Activated CD4-positive, alpha-beta T cell treated with anti-CD3 and anti-CD28 coated beads, Interleukin-2, amount 10 ng/mL, durations not matched to agents 24 days and 14 days (primary cell): ENCODE measurements around the gene RELL2. TPM values are rescaled to one million over a fixed set of nuclear protein-coding genes. Genes with fewer than 3 reads are reported as not detected.

Experiments
- DNase-seq: peaks from one replicate; pipeline ENCODE4 v3.0.0; 2022
- H3K27ac Mint-ChIP-seq: one replicate; pipeline ENCODE4 v1.8.0; 2022; ENCODE audit warnings: mild to moderate bottlenecking, mixed read lengths
- H3K27me3 Mint-ChIP-seq: one replicate; pipeline ENCODE4 v1.8.0; 2022; ENCODE audit warnings: mixed read lengths
- H3K36me3 Mint-ChIP-seq: one replicate; pipeline ENCODE4 v1.8.0; 2022; ENCODE audit warnings: low read depth, mild to moderate bottlenecking, mixed read lengths
- H3K4me1 Mint-ChIP-seq: one replicate; pipeline ENCODE4 v1.8.0; 2021; ENCODE audit warnings: mixed read lengths
- H3K4me3 Mint-ChIP-seq: one replicate; pipeline ENCODE4 v1.8.0; 2022; ENCODE audit warnings: mild to moderate bottlenecking, moderate library complexity, mixed read lengths
- H3K9me3 Mint-ChIP-seq: one replicate; pipeline ENCODE4 v1.8.0; 2021; ENCODE audit warnings: mixed read lengths
- intact Hi-C: fragments of 100-400 bp; cut with micrococcal nuclease; formaldehyde crosslinking; loops from one replicate; pipeline ENCODE4 v1.15.1; 2023
- total RNA-seq: library from RNA; stranded (reverse); gene quantifications from 2 replicates; pipeline ENCODE4 v1.2.3, GENCODE V29; 2022

The RELL2 gene
- total RNA-seq, 1 donor from 2014 or later: 24.1 TPM

DNA sequence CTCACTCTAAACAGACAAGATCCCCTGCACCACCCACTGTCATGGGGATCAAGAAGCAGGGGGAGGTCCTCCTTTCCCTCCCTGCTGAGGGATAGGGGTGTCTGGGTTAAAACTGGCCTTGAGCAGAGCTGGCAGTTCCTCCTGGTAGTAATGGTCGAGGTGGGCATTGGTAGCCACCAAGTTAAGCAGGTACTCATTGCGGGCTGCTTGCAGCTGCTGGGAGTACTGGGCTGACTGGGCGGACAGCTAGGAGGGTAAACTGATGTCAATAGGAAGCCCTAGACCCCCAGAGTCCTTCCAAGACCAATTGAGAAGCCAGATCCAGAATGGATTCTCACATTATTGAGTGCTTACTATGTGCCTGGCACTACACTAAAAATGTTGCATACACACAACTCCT lies 11.1 kb downstream of the RELL2 start:
- Mint-ChIP-seq H3K27ac (no peak overlapping the region), H3K27me3 (no peaks in the 10 kb centered on the region), H3K9me3 (no peaks in the 10 kb centered on the region), H3K4me3 (no peak overlapping the region), H3K36me3 (peaks cover 22% of the 10 kb centered on the region), H3K4me1 (peaks cover 31% of the 10 kb centered on the region)
- DNase-seq: no peak
- intact Hi-C loops: no loop called here

DNA sequence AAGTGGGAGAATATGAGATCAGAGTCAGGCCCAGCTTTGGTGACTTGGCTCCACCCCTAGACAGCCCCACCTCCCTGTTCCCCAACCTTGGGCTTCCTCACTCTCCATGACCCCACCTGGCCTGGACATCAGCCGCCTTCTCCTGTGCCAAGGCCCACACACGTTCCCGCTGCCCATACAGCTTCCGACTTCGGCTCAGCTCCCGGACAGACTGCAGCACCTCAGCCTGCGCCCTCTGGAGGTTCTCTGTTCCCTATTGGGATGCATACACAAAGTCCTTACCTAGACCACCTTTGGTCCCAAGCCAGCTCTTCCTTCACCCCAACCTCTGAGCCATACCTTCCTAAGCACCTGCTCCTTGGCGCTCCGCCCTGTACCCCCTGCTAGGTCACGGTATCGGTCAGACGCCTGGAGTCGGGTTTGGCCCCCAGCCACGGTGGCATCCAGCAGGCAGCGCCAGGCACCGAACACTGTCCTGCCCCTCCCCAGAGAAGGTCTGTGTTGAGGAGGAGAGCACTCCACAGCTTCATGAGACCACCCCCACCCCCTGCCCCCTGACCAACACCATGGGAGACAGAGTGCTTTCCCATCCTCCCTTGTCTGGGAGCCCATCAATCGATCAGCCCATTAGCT lies 12.4 kb downstream of the RELL2 start:
- peaks cover 30% of the 10 kb centered on the region for H3K4me1 Mint-ChIP-seq
- H3K9me3 Mint-ChIP-seq: no peaks in the 10 kb centered on the region
- peaks cover 18% of the 10 kb centered on the region for H3K36me3 Mint-ChIP-seq
- H3K27ac Mint-ChIP-seq: no peak overlapping the region
- no peak overlapping the region for H3K4me3 Mint-ChIP-seq
- no peaks in the 10 kb centered on the region for H3K27me3 Mint-ChIP-seq
- intact Hi-C loops: no loop called here
- DNase-seq: no peak

DNA sequence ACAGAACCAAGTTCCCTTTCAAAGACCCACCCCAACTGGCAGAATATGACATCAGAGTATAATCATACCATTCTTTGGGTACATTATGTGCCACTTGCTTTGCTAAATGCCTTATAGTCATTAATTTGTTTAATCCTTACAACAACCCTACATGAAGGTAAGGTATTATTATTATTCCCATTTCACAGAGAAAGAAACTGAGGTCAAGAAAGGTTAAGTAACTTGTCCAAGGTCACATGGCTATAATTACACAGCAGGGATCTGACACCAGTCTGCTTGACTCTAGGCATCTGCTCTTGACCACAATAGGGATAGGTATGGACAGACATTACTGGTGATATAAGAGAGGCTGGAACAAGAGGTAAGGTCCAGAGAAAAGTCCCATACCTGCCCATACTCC lies 13.2 kb downstream of the RELL2 start:
- Mint-ChIP-seq H3K4me1 (peaks cover 29% of the 10 kb centered on the region), H3K9me3 (no peaks in the 10 kb centered on the region), H3K36me3 (peaks cover 15% of the 10 kb centered on the region), H3K4me3 (peak overlapping the region; percentile 92), H3K27me3 (no peaks in the 10 kb centered on the region), H3K27ac (peak overlapping the region; percentile 64)
- DNase-seq: no peak
- intact Hi-C loops: loop anchor here (5.0 kb wide), 1 partner anchor 202 kb away; no protein-coding TSS in a partner anchor

DNA sequence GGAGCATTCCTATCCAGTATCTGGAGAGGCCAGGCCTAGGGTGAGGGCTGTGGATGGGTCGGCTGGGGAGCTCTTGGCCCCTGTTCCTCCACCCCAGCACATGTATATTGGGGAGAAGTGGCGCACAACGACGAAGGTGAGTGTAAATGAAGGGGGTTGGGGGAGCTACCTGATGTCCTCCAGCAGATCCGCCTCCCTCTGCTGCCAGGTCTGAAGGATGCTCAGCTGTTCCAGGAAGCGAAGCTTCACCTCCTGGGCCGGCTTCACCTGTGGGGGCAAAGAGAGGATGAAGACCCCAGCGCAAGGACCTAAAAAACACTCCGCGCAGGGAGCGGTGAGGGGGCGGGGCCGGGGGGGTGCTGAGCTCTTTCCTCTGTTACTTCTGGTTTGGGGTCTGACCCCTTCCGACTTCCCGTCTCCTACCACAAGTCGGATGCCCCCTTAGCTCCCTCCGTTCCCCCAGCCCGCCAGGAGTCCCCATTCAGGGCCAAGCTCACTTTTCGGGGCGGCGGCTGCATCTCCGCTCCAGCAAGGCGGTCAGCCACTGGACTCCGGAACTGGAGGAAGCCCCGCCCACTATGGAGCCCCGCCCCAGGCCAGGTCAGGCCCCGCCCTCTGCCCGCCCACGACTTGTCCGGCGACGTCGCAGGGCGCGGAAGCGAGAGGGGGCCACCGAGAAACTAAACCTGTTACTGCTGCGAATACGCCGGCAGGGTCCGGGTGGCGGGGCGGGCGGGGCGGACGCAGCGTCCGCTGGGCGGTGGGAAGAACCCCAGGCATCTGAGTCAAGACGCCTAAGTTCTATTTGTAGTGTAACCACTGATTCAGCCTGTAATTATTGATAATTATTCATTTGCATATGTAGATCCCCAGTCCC lies 14.3 kb downstream of the RELL2 start, which contains the start of gene FCHSD1:
Gene FCHSD1, minus strand, starts transcription at position 568 of the 877 bp plus-strand sequence. Its CDS starts 50 bp downstream, at position 518.
- Mint-ChIP-seq H3K4me3 (peak within 1 kb of the TSS; percentile 92), H3K9me3 (no peaks in the 10 kb centered on the region), H3K36me3 (peaks cover 16% of the 10 kb centered on the region), H3K4me1 (peaks cover 28% of the 10 kb centered on the region), H3K27ac (peak within 1 kb of the TSS; percentile 93), H3K27me3 (no peaks in the 10 kb centered on the region)
- DNase-seq: peak; percentile 94
- intact Hi-C loops: loop anchor here (1.0 to 5.0 kb wide), 4 partner anchors 15 to 318 kb away; partner anchors contain the start of genes HDAC3, RELL2 and RNF14

DNA sequence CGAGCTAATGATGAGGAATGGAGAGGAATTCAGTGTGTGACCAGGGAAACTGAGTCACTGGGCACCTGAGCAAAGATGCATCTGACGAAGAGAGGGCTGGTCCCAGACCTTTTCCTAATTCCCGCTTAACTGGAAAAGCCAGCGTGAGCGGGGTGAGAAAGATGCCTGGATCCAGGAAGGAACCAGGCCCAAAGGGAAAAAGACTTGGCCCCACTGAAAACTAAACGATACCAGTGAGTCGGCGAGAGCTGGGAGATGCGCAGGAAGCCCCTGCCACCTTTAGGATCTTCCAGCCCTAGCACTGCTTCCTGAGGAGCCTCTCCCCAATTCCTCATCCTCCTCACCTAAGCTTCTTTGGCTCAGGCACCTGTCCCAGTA lies 14.9 kb downstream of the RELL2 start:
- intact Hi-C loops: loop anchor here (1.0 to 5.0 kb wide), 4 partner anchors 15 to 318 kb away; partner anchors contain the start of genes HDAC3, RELL2 and RNF14
- H3K4me3 Mint-ChIP-seq: peak overlapping the region; percentile 92

DNA sequence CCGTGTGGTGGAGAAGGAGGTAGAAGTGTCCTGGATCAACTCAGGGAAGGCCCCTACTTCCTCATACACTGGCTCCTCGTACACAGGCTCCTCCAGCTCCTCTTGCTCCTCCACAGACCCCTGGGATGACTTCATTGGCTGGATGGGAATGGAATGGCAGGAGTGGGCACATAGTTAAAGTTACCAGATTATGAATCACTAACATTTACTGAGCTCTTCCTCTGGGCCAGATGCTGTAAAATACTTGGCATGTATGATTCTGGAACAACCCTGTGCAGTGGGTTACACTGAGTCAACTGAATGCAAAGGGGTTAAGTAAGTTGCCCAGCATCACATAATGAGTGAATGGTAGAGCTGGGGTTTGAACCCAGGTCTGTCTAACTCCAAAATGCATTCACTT lies 17.5 kb downstream of the RELL2 start:
- intact Hi-C loops: loop anchor here (5.0 kb wide), 1 partner anchor 198 kb away; no protein-coding TSS in a partner anchor
- Mint-ChIP-seq H3K27me3 (peaks cover 1% of the 10 kb centered on the region), H3K4me3 (no peak overlapping the region), H3K4me1 (peaks cover 27% of the 10 kb centered on the region), H3K36me3 (peaks cover 8% of the 10 kb centered on the region), H3K9me3 (no peaks in the 10 kb centered on the region), H3K27ac (no peak overlapping the region)
- no peak for DNase-seq

More for the DNA sequence above, 14.9 kb downstream of the RELL2 start:
- peaks cover 16% of the 10 kb centered on the region for H3K36me3 Mint-ChIP-seq
- DNase-seq: no peak
- H3K27ac Mint-ChIP-seq: peak overlapping the region; percentile 42
- peaks cover 27% of the 10 kb centered on the region for H3K4me1 Mint-ChIP-seq
- no peaks in the 10 kb centered on the region for H3K27me3 Mint-ChIP-seq
- no peaks in the 10 kb centered on the region for H3K9me3 Mint-ChIP-seq

DNA sequence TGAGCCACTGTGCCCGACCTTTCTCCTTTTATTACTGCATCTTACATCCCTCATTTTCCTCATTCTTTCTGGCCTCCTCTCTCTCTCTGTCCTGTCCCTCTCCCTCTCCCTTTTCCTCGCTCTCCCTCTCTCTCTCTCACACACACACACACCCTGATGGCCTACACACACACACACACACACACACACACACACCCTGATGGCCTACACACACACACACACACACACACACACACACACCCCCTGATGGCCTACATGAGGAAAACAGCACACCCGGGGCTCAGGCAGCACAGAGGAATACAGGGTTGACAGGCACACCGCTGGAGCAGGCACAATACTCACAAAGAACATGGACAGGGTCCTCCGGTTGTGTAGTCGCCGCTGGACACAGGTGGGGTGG lies 18.2 kb downstream of the RELL2 start:
- no peak overlapping the region for H3K4me3 Mint-ChIP-seq
- H3K27me3 Mint-ChIP-seq: peaks cover 2% of the 10 kb centered on the region
- no peak for DNase-seq
- H3K36me3 Mint-ChIP-seq: peaks cover 8% of the 10 kb centered on the region
- intact Hi-C loops: no loop called here
- no peaks in the 10 kb centered on the region for H3K9me3 Mint-ChIP-seq
- H3K4me1 Mint-ChIP-seq: peaks cover 24% of the 10 kb centered on the region
- no peak overlapping the region for H3K27ac Mint-ChIP-seq

DNA sequence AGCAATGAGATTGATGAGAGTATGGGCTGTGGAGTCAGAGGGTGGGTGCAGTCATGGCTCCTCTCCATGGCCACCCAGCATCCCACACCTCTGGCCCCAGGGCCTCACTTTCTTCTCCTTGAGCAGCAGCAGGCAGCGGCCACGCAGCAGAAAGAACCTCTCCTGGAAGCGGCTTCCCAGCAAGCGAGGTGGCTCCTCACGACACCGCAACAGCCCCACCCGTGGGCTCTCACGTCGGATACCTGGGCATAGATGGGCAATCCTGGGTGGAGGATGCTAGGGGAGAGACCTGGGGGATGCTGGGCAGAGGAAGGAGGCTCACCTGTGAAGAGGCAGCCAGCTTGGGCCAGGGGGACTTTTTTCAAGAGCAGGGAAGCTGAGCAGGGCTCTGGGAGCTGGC lies 19.6 kb downstream of the RELL2 start:
- Mint-ChIP-seq H3K27me3 (peaks cover 2% of the 10 kb centered on the region), H3K36me3 (peaks cover 8% of the 10 kb centered on the region), H3K27ac (no peak overlapping the region), H3K4me3 (no peak overlapping the region), H3K9me3 (no peaks in the 10 kb centered on the region), H3K4me1 (peaks cover 14% of the 10 kb centered on the region)
- no peak for DNase-seq
- intact Hi-C loops: no loop called here

DNA sequence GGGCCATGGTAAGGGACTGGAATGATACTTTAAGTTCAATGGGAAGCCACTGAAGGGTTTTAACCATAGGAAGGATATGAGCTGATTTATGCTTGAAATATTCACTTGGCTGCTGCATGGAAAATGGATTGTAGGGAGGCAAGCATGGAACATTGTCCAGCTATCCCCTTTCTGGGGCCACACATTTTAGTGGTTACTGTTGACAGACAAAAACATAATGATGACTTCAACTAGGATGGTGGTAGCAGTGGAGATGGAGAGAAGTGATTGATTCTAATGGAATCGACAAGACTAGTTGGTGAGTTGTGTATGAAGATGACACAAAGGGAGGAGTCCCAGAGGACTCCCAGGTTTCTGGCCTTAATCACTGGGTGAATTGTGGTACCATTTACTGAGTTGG lies 20.6 kb downstream of the RELL2 start:
- Mint-ChIP-seq H3K4me1 (peaks cover 6% of the 10 kb centered on the region), H3K27me3 (peaks cover 2% of the 10 kb centered on the region), H3K9me3 (no peaks in the 10 kb centered on the region), H3K36me3 (peaks cover 8% of the 10 kb centered on the region), H3K27ac (no peak overlapping the region), H3K4me3 (no peak overlapping the region)
- intact Hi-C loops: no loop called here
- no peak for DNase-seq

DNA sequence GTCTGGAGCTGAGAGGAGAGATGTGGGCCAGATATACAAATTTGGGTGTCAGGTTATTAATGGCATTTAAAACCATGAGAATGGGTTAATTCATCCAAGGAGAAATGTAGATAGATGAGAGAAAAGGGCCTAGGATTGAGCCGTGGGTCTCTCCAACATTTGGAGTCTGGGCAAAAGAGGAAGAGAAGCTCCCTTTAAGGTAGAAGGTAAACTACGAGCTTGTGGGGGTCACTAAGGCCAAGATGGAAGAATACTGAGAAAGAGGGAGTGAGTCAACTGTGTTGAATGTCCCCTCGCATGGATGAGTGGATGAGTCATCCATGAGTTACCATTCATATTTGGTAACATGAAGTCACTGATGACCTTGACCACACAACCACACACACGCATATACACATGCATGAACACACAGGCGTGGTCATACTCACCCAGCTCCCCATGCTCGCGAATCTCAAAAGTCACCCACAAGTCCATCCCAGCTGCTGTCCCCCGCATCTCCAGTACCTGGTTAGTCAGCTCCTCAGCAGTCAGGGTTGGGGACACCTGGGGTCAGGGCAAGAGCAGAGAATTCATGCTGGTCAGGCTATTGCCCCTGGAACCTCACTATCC lies 21.2 kb downstream of the RELL2 start:
- no peak for DNase-seq
- Mint-ChIP-seq H3K4me1 (peaks cover 3% of the 10 kb centered on the region), H3K27ac (peak overlapping the region; percentile 14)

DNA sequence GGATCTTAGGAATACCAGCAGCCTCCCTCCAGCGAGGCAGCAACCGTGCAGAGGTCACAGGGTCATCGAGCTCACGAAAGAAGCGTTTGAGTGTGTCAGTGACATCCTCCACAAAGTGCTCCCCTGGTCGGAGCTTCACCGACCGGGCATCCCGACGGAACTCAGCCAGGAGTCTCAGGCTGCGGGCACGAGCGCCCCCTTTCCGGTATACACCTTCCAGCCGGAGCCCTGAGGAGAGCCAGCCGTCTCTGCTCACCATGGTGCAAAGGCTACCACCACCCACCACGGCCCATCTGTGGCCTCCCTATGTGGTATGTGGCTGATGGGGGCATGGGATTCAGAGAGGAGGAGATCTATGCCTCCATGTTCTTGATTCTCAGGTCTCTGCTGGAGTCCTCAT lies 25.2 kb downstream of the RELL2 start:
- intact Hi-C loops: loop anchor here (10.0 kb wide), 1 partner anchor 153 kb away; no protein-coding TSS in a partner anchor

More for the DNA sequence above, 21.2 kb downstream of the RELL2 start:
- peaks cover 2% of the 10 kb centered on the region for H3K27me3 Mint-ChIP-seq
- no peaks in the 10 kb centered on the region for H3K9me3 Mint-ChIP-seq
- intact Hi-C loops: no loop called here
- H3K4me3 Mint-ChIP-seq: no peak overlapping the region
- H3K36me3 Mint-ChIP-seq: peaks cover 8% of the 10 kb centered on the region

DNA sequence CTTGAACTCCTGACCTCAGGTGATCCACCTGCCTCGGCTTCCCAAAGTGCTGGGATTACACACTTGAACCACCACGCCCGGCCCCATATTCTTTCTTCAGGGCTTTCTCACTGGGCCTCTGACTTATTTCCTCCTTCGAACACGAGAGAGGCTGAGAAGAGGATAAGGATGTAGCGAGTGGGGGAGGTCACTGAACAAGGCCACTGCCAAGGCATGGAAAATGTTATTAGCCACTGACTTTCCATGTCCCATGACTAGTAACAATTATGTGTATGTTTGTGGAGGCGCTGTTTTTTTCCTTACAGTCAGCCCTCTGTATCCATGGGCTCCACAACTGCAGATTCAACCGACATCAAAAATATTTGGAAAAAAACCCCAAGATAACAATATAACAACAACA lies 26.7 kb downstream of the RELL2 start:
- Mint-ChIP-seq H3K27ac (no peak overlapping the region), H3K4me3 (no peak overlapping the region), H3K9me3 (no peaks in the 10 kb centered on the region), H3K36me3 (no peaks in the 10 kb centered on the region), H3K4me1 (peaks cover 4% of the 10 kb centered on the region), H3K27me3 (peaks cover 2% of the 10 kb centered on the region)
- intact Hi-C loops: loop anchor here (10.0 kb wide), 1 partner anchor 151 kb away; no protein-coding TSS in a partner anchor
- no peak for DNase-seq

More for the DNA sequence above, 25.2 kb downstream of the RELL2 start:
- Mint-ChIP-seq H3K4me1 (peaks cover 7% of the 10 kb centered on the region), H3K27me3 (peaks cover 2% of the 10 kb centered on the region), H3K9me3 (no peaks in the 10 kb centered on the region), H3K36me3 (peaks cover 3% of the 10 kb centered on the region), H3K4me3 (no peak overlapping the region), H3K27ac (no peak overlapping the region)
- no peak for DNase-seq

DNA sequence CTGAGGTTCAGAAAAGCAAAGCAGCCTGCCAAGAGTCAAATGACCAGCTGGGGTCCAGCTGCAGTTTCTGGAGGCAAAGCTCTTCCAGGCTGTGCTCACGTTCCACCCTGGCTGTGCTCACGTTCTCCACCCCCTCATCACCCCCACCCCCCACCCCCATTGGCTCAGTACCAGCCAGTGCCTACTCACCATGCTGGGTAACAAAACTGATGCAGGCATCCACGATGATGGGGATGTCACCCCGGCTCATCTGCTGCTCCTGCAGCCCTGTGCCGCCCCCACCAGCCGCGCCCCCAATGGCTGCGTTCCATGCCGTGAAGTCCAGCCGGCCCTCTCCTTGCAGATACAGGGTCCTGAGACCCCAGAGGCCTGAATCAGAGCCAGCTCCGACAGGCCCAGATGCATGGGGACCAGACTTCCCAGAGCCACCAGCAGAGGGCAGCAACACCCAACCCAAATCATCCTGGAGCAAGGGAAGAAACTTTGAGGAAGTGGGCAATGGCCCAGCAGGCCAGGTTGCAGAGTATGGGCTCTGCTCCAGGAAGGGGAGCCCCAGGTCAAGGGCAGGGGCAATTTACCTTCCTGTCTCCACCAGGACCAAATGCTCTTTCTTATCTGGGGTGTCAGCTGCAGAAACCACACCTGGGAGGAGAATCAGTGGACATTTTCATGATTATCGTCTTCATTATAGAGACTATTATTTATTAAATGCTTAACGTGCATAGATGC lies 28.1 kb downstream of the RELL2 start:
- no peak overlapping the region for H3K4me3 Mint-ChIP-seq
- H3K4me1 Mint-ChIP-seq: peaks cover 4% of the 10 kb centered on the region
- H3K36me3 Mint-ChIP-seq: peaks cover 2% of the 10 kb centered on the region
- intact Hi-C loops: loop anchor here (1.0 to 10.0 kb wide), 4 partner anchors 28 to 214 kb away; no protein-coding TSS in a partner anchor
- H3K27me3 Mint-ChIP-seq: no peaks in the 10 kb centered on the region
- peak; percentile 93 for DNase-seq
- H3K9me3 Mint-ChIP-seq: no peaks in the 10 kb centered on the region
- peak overlapping the region; percentile 26 for H3K27ac Mint-ChIP-seq
